ENCODE data around the gene RNASE3.
"Not testable (repeated sequence)": the region's sequence is repeated elsewhere in the genome, so short reads cannot be mapped to it uniquely, and the experiment has no call there.

RNASE3 gene

GRCh38 chr14:20891126-20891825 lies at the start of gene RNASE3:
TSS of gene RNASE3 (plus strand) at chr14:20891385. CDS start at chr14:20891687, 302 bp downstream.
- DNase-seq = not testable (repeated sequence)

- no peak for DNase-seq
Observed at GRCh38 chr14:20846560-20846959, 44.6 kb upstream of the RNASE3 start.

GRCh38 chr14:20848316-20848954 lies 42.8 kb upstream of the RNASE3 start:
- no peak for DNase-seq

- DNase-seq = no peak
Observed at GRCh38 chr14:20848955-20849570, 42.1 kb upstream of the RNASE3 start.

GRCh38 chr14:20853042-20853441 lies 38.1 kb upstream of the RNASE3 start:
- no peak for DNase-seq

GRCh38 chr14:20855652-20856291 lies 35.4 kb upstream of the RNASE3 start:
- DNase-seq = no peak

GRCh38 chr14:20857207-20857606 lies 34.0 kb upstream of the RNASE3 start:
- no peak for DNase-seq

GRCh38 chr14:20857630-20858261 lies 33.4 kb upstream of the RNASE3 start:
- no peak for DNase-seq

- no peak for DNase-seq
Observed at GRCh38 chr14:20866194-20866593, 25.0 kb upstream of the RNASE3 start.

GRCh38 chr14:20866963-20867362 lies 24.2 kb upstream of the RNASE3 start:
- no peak for DNase-seq

GRCh38 chr14:20873370-20874177 lies 17.6 kb upstream of the RNASE3 start:
- no peak for DNase-seq

- DNase-seq = no peak
Observed at GRCh38 chr14:20877016-20877415, 14.2 kb upstream of the RNASE3 start.

GRCh38 chr14:20878695-20879094 lies 12.5 kb upstream of the RNASE3 start:
- DNase-seq = no peak

- DNase-seq = not testable (repeated sequence)
Observed at GRCh38 chr14:20881229-20881628, 10.0 kb upstream of the RNASE3 start.

GRCh38 chr14:20882787-20883186 lies 8.4 kb upstream of the RNASE3 start:
- DNase-seq = not testable (repeated sequence)

GRCh38 chr14:20888411-20888810 lies 2.8 kb upstream of the RNASE3 start:
- DNase-seq = not testable (repeated sequence)

GRCh38 chr14:20895322-20895721 lies 4.1 kb downstream of the RNASE3 start:
- not testable (repeated sequence) for DNase-seq

- no peak for DNase-seq
Observed at GRCh38 chr14:20904393-20905029, 13.3 kb downstream of the RNASE3 start.

GRCh38 chr14:20905676-20906075 lies 14.5 kb downstream of the RNASE3 start:
- no peak for DNase-seq

GRCh38 chr14:20907214-20907613 lies 16.0 kb downstream of the RNASE3 start:
- DNase-seq = no peak

GRCh38 chr14:20910822-20911221 lies 19.6 kb downstream of the RNASE3 start:
- DNase-seq = not testable (repeated sequence)

All from cortex of kidney (tissue), 1 donor.